GM19372 (cell line): Measurements from ENCODE around the gene EIF3K.

ENCODE experiments used
- ATAC-seq: cut with Tn5 transposase; IDR thresholded peaks from one replicate; pipeline ENCODE4 v1.9.1; 2021; ENCODE audit warnings: mild to moderate bottlenecking, low read depth, moderate library complexity; ENCODE audit not compliant: unreplicated experiment

The EIF3K gene

DNA sequence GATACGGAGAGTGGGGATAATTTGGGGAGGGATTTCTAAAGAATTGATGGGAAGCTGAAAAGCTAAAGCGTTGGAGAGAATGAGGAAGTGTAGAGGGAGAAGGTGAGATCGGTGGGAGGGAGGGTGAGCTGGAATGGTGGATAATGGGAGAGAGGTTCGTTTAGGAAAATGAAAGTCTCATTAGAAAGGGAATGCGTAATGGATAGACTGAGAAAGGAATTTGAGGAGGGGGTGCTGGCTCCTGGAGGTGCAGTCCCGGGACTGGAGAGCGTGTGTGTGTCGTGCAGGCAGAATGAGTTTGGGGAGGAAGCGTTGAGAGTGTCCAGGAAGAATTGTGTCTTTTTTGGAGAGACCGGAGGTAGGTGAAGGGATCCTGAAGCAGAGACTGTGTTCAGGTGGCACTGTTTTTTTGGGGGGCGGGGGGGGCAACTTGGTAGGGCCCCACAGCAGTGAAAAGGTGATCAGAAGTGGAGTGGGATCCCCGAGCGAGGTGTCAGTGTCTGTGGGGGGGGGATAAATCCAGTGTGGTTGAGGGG, 29.8 kb downstream of the EIF3K start:
- no peak for ATAC-seq

DNA sequence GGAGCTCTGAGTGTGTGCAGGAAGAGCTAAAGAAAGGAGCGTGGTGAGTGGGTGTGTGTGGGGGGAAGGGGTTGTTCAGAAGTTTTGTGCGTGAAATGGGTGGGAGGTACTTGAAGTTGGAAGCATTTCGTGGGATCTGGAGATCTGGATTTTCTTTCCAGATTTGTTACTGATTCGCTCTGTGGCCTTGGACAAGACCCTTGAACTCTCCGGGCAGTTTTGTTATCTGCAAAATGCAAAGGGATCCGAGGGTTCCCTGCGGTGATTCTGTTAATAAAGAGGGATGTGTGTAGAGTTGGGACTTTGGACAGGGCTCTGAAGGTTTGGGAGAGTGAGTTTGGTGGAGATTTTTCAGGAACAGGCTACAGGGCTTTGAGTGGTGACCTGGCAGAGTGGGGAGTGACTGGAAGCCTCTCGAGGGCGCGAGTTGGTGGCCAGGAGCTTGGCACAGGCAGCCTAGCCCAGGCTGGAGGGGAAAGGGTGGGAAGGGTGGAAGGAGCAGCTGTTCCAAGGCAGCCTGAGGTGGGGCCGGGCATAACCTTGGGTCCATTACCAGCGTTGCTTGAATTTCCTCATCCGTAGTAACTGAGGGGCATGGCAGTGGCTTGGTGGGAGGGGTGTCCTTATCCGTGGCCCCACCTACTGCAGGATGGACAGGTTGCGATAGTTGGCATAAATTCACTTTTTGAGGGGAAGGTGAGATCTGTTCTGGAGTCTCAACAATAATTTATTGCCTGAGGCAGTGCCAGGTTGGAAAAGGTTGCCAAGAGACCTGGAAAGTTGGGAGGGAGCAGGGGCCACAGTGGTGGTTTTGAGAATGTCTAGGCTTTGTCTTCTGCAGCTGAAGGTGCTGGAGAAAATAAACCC, 30.6 kb downstream of the EIF3K start:
- ATAC-seq: no peak

DNA sequence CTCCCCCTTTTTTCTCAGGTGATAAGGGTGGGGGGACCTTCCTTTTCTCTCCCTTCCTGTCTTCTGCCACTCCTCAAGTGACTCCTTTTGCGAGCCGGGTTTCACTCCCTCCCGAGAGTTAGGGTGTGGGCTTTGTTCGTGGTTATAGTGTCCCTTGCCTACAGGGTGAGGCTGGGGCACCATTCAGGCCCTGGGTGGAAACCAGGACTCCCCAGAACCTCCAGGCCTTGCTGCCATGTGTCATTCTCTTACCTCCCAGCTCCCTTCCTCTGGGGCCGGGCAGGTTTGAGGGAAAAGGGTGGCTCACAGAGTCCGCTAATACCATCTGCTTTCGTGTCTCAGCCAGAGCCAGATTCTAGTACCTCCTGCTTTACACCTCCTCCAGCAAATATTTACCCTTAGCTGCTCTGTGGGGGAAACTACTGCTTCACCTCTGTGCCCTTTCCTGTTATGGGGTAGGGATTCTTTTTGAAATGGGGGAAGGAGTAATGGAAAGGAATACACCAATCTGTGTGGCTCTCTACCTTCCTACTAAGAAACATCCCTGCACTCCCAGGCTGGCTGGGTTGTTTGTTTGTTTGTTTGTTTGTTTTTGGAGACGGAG, 31.3 kb downstream of the EIF3K start:
- ATAC-seq: no peak

DNA sequence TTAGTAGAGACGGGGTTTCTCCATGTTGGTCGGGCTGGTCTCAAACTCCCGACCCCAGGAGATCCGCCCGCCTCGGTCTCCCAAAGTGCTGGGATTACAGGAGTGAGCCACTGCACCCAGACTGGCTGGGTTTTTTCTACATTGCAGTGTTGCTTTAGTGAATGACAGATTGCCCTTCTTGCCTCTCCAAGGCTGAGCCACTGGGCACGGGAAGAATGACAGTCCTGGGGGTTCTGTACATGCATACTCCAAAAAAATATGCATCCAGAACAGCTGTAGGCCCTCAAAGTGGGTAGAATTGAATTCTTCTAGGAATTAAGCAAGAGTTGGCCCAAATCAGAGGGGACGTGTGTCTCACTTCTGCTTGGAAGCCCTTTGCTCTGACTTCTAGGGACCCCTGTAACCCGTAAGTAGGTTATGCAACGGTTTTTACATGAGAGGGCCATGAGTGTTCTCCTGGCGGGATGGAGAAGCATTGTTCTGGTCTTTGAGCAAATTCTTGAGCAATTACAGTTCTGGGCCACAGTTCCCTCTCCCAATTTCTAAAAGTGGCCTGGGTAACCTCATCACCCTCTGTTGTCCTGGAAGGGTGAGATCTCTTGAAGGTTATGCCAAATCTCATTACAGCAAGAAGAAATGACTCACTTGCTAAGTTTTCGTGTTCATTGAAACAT, 32.1 kb downstream of the EIF3K start:
- ATAC-seq: no peak

GRCh38 chr19:38653028-38653571, 34.1 kb downstream of the EIF3K start:
- ATAC-seq: no peak

DNA sequence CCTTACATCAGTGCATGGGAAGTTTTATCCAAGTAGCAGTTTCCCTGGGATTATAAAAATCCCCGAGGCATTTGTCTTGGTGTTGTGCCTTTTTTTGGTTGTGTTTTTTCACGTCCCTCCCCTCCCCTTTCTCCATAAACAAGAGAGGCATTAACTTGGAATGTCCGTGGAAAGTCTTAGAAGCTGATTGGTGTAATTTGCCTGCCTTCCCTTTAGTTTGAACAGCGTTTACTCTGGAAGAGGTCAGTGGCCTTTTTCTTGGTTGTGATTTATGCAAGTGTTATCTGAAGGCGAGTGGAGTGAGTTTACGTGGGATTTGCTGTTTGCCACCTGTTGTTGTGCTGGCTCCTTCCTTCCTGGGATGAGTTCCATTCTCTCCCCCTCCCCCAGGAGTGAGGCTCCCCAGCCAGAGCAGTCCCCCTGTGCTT, 35.7 kb downstream of the EIF3K start:
- ATAC-seq: no peak

DNA sequence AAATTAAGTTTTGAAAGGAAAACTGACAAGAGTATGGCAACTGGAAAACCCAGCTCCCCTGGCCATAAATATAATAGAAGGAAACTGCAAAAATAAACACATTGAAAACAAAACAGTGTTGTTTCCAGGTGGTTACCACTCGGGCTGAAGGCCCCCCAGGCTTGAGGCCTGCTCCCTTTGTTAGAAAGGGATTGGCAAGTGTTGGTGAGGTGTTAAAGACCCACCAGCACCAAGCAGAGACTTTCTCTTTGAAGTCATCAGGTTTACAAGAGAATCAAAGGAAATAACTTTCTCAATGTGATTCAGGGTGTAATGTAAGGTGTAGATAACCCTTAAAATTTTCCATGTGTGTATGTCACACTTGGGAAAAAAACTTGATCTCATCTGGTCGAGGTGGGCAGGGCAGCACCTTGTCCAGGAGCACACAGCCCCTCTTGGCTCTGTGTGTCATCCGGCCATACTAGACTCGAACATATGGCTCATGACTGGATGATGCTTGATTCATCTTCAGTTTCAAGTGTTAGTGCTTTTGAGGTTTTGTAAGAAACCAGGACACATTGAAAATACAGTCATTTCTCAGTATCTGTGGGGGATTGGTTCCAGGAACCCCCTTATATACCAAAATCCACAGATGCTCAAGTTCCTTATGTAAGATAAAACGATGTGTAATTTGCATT, 36.3 kb downstream of the EIF3K start:
- no peak for ATAC-seq

DNA sequence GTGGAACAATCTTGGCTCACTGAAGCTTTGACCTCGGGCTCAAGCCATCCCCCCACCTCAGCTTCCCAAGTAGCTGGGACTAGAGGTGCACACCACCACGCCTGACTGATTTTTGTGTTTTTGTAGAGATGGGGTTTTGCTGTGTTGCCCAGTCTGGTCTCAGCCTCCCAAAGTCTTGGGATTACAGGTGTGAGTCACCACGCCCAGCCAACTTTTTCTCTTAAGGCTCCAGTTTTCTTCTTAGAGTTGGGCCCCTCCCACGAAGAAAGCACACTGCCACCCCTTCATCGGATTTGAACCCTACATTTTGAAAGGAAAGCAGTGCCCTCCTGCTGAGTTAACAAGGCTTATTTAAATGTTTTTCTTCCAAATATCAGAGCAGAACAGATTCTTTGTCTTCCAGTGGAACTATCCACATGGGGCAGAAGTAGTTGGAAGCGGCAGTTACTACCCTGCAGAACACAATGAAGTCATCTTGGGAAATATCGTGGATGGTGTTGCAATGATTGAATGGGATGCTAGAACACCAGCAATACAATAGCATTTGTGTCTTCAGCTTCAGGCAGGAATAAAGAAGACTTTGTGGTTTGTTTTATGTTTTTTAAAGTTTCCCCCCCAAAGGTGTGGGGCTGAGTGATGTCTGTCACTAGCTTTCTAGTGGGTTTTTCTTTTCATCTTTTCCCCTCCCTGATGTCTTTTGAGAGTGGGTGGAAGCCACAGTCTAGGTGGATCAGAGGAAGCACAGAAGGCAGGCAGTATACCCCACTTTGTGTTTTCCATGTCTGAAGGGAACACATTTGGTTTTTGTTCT, 37.4 kb downstream of the EIF3K start:
- no peak for ATAC-seq

DNA sequence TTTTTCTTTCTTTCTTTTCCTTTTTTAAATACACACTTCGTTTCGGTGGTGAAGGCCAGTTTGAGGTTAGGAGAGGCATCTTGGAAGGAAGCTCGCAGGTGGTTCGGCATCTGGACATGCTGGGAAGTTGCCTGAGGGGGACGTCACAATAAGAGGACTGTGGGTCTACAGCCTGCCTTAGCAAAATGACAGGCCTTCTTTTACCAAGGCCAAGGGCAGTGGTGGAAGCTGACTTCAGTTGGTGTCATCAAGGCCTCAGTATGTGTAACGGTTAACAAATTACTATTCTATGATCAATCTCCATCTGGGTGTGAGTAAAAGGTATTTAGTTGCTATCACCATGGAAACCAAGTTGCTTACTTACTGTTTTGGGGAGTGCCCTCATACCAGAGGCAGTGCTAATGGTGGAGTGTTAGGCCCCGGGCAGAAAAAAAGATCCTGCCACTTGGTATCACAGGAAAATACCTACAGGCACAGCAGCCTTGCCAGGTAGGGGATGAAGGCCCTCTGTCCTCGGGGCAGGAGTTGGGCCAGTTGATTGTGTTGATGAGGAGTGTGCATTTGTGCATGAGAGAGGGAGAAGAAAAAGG, 38.7 kb downstream of the EIF3K start:
- no peak for ATAC-seq

DNA sequence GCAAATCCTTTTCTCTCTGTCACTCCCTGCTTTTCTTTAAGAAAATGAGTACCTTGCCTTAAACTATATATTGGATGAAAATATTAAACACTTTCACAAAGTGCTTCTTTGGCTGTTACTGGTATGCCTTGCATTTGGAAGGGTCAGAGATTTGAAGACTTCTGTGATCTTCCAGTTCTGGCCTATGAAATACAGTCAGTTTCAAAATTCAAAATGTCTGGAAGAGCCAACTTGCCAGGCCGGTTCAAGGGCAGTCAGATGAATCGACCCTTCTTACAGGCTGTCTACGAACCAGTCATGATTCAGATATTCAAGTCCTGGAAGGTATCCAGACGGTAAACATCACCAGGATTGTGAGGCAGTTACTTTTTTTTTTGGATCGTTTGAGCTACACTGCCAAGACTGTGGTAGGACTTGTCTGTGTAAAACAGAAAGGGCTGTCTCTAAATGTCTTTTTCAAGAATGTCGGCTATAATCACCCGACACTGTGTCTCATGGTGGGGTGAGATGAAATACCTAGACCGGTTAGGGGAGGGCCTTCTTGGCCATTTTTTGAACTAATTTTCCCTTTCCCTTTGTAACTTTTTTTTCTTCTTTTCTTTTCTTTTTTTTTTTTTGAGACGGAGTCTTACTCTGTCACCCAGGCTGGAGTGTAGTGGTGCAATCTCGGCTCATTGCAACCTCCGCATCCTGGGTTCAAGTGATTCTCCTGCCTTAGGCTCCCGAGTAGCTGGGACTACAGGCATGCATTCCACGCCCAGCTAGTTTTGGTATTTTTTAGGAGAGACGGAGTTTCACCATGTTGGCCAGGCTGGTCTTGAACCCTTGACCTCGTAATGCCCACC, 39.7 kb downstream of the EIF3K start:
- no peak for ATAC-seq

GRCh38 chr19:38660724-38661123, 41.7 kb downstream of the EIF3K start:
- no peak for ATAC-seq

- no peak for ATAC-seq
These were observed 42.1 kb downstream of the EIF3K start for GRCh38 chr19:38661136-38661535.

DNA sequence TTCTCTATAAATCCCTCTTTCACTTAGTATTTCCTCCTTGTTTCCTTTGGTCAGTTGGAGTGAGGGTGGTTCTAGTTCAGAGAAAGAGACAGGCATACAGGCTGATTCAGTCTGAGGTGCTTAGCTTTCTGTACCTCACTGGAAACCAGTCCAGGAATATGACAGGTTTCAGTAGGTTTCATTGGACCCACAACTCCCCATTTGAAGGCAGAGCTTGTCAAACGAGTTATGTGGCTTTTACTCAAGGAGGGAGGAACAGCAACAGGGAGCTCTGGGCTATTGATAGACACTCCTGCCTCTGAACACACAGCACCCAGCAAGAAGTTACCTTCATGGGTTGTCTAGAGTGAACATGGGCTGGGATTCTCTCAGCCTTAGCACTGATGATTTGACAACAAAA, 43.0 kb downstream of the EIF3K start:
- ATAC-seq: no peak

GRCh38 chr19:38662537-38663155, 43.7 kb downstream of the EIF3K start:
- no peak for ATAC-seq

GRCh38 chr19:38663156-38663651, 44.2 kb downstream of the EIF3K start:
- ATAC-seq: no peak

DNA sequence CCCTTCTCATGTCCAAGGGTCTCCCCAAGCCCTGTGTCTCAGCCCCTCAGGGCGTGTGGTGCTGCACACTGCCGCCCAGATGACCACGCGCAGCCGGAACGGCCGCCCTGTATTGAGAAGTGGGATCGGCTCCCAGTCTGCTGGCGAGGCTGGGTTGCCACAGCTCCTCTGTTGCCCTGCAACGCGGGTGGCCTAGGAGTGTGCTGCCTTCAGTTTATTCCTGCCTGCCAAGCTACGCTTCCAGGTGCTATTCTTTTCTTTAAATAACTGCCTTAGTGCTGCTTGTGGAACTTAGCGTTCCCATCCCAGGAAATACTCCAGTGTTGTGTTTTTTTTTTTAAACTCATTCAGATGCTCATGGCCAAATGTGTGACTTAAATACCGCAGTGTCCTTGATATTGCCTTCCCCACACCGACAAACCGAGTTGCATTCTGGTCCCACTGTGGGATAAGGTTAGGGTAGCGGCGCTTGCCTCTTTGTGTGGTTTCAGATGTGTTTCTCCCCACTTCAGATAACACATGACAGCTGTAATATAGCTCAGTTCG, 45.0 kb downstream of the EIF3K start:
- no peak for ATAC-seq

GRCh38 chr19:38664503-38665211, 45.7 kb downstream of the EIF3K start:
- no peak for ATAC-seq
